ENCODE measurements around the gene CDHR1.
"Not testable (repeated sequence)": the region's sequence is repeated elsewhere in the genome, so short reads cannot be mapped to it uniquely, and the experiment has no call there.

DNA sequence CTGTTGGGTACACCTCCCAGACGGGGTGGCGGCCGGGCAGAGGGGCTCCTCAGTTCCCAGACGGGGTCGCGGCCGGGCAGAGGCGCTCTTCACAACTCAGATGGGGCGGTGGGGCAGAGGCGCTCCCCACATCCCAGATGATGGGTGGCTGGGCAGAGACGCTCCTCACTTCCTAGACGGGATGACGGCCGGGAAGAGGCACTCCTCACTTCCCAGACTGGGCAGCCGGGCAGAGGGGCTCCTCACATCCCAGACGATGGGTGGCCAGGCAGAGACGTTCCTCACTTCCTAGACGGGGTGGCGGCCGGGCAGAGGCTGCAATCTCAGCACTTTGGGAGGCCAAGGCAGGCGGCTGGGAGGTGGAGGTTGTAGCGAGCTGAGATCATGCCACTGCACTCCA, 14.0 kb upstream of the CDHR1 start:
- TF ChIP-seq, protein P1, sequence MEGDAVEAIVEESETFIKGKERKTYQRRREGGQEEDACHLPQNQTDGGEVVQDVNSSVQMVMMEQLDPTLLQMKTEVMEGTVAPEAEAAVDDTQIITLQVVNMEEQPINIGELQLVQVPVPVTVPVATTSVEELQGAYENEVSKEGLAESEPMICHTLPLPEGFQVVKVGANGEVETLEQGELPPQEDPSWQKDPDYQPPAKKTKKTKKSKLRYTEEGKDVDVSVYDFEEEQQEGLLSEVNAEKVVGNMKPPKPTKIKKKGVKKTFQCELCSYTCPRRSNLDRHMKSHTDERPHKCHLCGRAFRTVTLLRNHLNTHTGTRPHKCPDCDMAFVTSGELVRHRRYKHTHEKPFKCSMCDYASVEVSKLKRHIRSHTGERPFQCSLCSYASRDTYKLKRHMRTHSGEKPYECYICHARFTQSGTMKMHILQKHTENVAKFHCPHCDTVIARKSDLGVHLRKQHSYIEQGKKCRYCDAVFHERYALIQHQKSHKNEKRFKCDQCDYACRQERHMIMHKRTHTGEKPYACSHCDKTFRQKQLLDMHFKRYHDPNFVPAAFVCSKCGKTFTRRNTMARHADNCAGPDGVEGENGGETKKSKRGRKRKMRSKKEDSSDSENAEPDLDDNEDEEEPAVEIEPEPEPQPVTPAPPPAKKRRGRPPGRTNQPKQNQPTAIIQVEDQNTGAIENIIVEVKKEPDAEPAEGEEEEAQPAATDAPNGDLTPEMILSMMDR (IDR thresholded peaks at IDR 0.05 in 4 of 5, conservative IDR thresholded peaks at IDR 0.05 in 1 of 5), result not testable (repeated sequence)
- TF ChIP-seq POLR2A (IDR thresholded peaks at IDR 0.05), result not testable (repeated sequence)

All from gastrocnemius medialis (tissue), 4 donors.